RWPE1 (cell line): ENCODE data around the gene CDK19.

Experiments used
- CTCF ChIA-PET: fragments of 350-600 bp; sonication (Branson Sonifier 250); formaldehyde crosslinking; extraction: SDS; loops from one replicate; lab custom pipeline; 2021; lab: Yijun Ruan, JAX
- POLR2A ChIA-PET: fragments of 400-600 bp; formaldehyde crosslinking; extraction: SDS; loops from one replicate; lab custom pipeline; 2020; ENCODE audit warnings: antibody characterized with exemption; ENCODE audit not compliant: low non-redundant PET; lab: Yijun Ruan, JAX
- DNase-seq: peaks from one replicate; pipeline ENCODE4 v3.0.0; 2012; ENCODE audit warnings: low spot score
- H3K27ac ChIP-seq: fragments of 450-650 bp; 2 replicates; pipeline ENCODE4 v1.5.1; 2017
- TF ChIP-seq, protein P1 (sequence below): fragments of 450-650 bp; conservative IDR thresholded peaks from 2 replicates; pipeline ENCODE4 v1.5.1; 2017; ENCODE audit warnings: low read depth, mild to moderate bottlenecking

Gene CDK19

GRCh38 chr6:110655821-110656220 lies 159.4 kb downstream of the CDK19 start:
- DNase-seq = no peak
- POLR2A ChIA-PET = no interaction called here
- CTCF ChIA-PET = interaction anchor here (0.8 to 1.0 kb wide), 2 partner anchors 16 to 288 kb away, joined by 3 to 7 read pairs; no protein-coding TSS in a partner anchor
- H3K27ac ChIP-seq = no peak overlapping the region
- TF ChIP-seq, protein P1, sequence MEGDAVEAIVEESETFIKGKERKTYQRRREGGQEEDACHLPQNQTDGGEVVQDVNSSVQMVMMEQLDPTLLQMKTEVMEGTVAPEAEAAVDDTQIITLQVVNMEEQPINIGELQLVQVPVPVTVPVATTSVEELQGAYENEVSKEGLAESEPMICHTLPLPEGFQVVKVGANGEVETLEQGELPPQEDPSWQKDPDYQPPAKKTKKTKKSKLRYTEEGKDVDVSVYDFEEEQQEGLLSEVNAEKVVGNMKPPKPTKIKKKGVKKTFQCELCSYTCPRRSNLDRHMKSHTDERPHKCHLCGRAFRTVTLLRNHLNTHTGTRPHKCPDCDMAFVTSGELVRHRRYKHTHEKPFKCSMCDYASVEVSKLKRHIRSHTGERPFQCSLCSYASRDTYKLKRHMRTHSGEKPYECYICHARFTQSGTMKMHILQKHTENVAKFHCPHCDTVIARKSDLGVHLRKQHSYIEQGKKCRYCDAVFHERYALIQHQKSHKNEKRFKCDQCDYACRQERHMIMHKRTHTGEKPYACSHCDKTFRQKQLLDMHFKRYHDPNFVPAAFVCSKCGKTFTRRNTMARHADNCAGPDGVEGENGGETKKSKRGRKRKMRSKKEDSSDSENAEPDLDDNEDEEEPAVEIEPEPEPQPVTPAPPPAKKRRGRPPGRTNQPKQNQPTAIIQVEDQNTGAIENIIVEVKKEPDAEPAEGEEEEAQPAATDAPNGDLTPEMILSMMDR = no peak

- CTCF ChIA-PET = interaction anchor here (0.6 kb wide), 1 partner anchor 258 kb away, joined by 4 read pairs; no protein-coding TSS in a partner anchor
- H3K27ac ChIP-seq = no peak overlapping the region
- peak; percentile 18 for DNase-seq
- POLR2A ChIA-PET = no interaction called here
- TF ChIP-seq, protein P1 = no peak
Observed at GRCh38 chr6:110654096-110654820, 161.0 kb downstream of the CDK19 start.

DNA sequence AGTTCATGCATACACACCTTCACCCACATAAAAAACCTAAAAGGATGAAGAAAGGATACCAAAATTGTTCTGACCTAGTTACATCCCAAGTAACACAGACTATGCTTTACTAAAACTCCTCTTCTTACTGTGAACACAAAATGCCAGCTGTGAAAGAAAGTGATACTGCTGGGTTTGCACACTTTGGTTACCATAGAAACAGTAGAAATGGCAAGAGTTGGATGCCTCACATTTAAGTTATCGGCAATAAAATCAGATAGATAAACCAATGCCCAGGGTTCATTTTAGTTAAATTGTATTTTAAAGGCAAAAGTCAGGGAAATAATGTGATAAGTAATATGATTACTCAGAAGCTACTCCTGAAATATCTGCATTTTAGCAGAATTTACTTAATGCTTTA lies 161.9 kb downstream of the CDK19 start:
- ChIA-PET POLR2A (no interaction called here), CTCF (no interaction called here)
- no peak for DNase-seq
- TF ChIP-seq, protein P1 = no peak
- no peak overlapping the region for H3K27ac ChIP-seq

- TF ChIP-seq, protein P1 = no peak
- ChIA-PET POLR2A (no interaction called here), CTCF (interaction anchor here (0.6 to 0.7 kb wide), 3 partner anchors 29 to 162 kb away, joined by 3 read pairs; no protein-coding TSS in a partner anchor)
- no peak overlapping the region for H3K27ac ChIP-seq
- DNase-seq = no peak
Observed at GRCh38 chr6:110652520-110652919, 162.7 kb downstream of the CDK19 start.

DNA sequence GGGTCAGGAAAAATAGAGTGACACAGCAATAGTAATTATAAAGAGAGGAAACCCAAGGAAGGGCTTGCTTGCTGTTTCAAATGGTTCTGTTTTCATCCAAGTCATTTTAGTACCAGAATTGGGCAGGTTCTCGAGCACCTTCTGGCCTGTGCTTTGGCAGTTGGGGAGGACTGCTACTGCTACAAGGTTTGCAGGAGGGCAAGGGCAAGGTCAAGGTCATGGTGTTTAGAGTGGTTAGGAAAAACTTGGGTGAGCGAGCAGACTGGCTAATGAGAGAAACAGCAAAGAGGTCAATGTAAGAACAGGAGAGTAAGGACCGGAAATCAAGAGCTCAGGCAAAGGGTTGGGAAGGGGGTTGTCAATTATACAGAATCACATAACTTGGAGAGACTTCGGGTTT lies 164.5 kb downstream of the CDK19 start:
- CTCF ChIA-PET = no interaction called here
- TF ChIP-seq, protein P1 = no peak
- no peak for DNase-seq
- H3K27ac ChIP-seq = no peak overlapping the region
- POLR2A ChIA-PET = no interaction called here

DNA sequence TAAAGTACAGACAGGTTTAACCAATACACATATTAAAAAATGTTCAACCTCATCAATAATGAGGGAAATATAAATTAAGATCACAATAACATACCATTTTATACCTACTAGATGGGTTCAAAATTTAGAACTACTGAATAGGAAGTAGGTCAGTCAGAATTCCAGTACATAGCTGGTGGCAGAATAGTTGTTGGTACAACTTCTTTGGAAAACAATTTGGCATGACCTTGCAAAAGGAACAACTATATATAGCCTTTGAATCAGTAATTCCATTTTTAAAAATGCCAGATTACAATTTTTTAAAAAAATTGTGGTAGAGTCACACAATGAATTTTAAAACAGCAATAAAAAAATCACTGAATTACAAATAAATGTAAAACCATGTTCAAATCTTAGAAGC lies 165.6 kb downstream of the CDK19 start:
- ChIA-PET POLR2A (no interaction called here), CTCF (no interaction called here)
- TF ChIP-seq, protein P1 = no peak
- no peak overlapping the region for H3K27ac ChIP-seq
- no peak for DNase-seq
